ENCODE measurements around the gene LMTK2. TPM values are rescaled to one million over a fixed set of nuclear protein-coding genes. Genes with fewer than 3 reads are reported as not detected.

Gene LMTK2
- total RNA-seq, 1 experiment from 2014 or later = 17.8 TPM

GRCh38 chr7:98216941-98217622 is 110.4 kb downstream of the LMTK2 start:
- CTCF ChIA-PET = no interaction called here
- no peak for TF ChIP-seq FOSL1 (IDR thresholded peaks at IDR 0.05; ENCODE audit: low read depth)
- TF ChIP-seq POLR2A (IDR thresholded peaks at IDR 0.05; ENCODE audit: borderline replicate concordance, extremely low read depth, insufficient read depth, insufficient read length) = no peak
- no peak for TF ChIP-seq EZH2phosphoT487 (IDR thresholded peaks at IDR 0.05; ENCODE audit: borderline replicate concordance)
- no peak for TF ChIP-seq TCF7L2 (IDR thresholded peaks at IDR 0.05; ENCODE audit: borderline replicate concordance, extremely low read depth, insufficient read depth, insufficient read length)
- no peak for DNase-seq (ENCODE audit: low read depth, low spot score)
- Histone ChIP-seq H3K9ac (ENCODE audit: low read length) (no peak overlapping the region), H3K4me1 (ENCODE audit: control insufficient read depth in 1 of 2, insufficient read depth in 2 of 2, low read length in 2 of 2) (0 out of 4 replicates have a peak, but pooled peaks cover 0 to under 1% of the 10 kb centered on the region in 2 experiments), H3K9me3 (ENCODE audit: control insufficient read depth in 1 of 2, insufficient read depth in 1 of 2, low read depth in 1 of 2, low read length in 2 of 2) (no peaks in the 10 kb centered on the region), H3K4me3 (replicated peaks in 1 of 2; ENCODE audit: low read depth in 1 of 2, low read length in 2 of 2) (no peak overlapping the region), H3K9me2 (ENCODE audit: insufficient read depth) (no peaks in the 10 kb centered on the region), H3K36me3 (ENCODE audit: control insufficient read depth in 1 of 2, insufficient read depth in 2 of 2, low read length in 2 of 2) (no peaks in the 10 kb centered on the region), H2AFZ (ENCODE audit: low read depth, low read length, poor library complexity, severe bottlenecking) (no peak overlapping the region), H3K27ac (ENCODE audit: low read depth, low read length) (no peak overlapping the region), H3K27me3 (ENCODE audit: insufficient read depth, low read length) (no peaks in the 10 kb centered on the region), H3K4me2 (ENCODE audit: low read length) (no peak overlapping the region), H4K20me1 (ENCODE audit: insufficient read depth) (no peaks in the 10 kb centered on the region), H3K79me2 (ENCODE audit: insufficient read depth, low read length) (no peaks in the 10 kb centered on the region)
- intact Hi-C loops (cut with micrococcal nuclease) = no loop called here
- no peak for ATAC-seq
- POLR2A ChIA-PET = no interaction called here
- BruUV-seq (replicated peaks) = no TSS peak
- RAD21 ChIA-PET (ENCODE audit: low non-redundant PET in 1 of 2, low total read pairs in 2 of 2, uncharacterized antibody in 2 of 2, unreplicated experiment in 2 of 2) = no interaction called here

GRCh38 chr7:98217623-98218582 is 111.2 kb downstream of the LMTK2 start:
- Histone ChIP-seq H3K27ac (ENCODE audit: low read depth, low read length) (no peak overlapping the region), H3K4me1 (ENCODE audit: control insufficient read depth in 1 of 2, insufficient read depth in 2 of 2, low read length in 2 of 2) (no peaks in the 10 kb centered on the region), H3K9me2 (ENCODE audit: insufficient read depth) (no peaks in the 10 kb centered on the region), H3K27me3 (ENCODE audit: insufficient read depth, low read length) (no peaks in the 10 kb centered on the region), H3K36me3 (ENCODE audit: control insufficient read depth in 1 of 2, insufficient read depth in 2 of 2, low read length in 2 of 2) (no peaks in the 10 kb centered on the region), H4K20me1 (ENCODE audit: insufficient read depth) (no peaks in the 10 kb centered on the region), H3K4me2 (ENCODE audit: low read length) (no peak overlapping the region), H3K9me3 (ENCODE audit: control insufficient read depth in 1 of 2, insufficient read depth in 1 of 2, low read depth in 1 of 2, low read length in 2 of 2) (no peaks in the 10 kb centered on the region), H3K4me3 (replicated peaks in 1 of 2; ENCODE audit: low read depth in 1 of 2, low read length in 2 of 2) (no peak overlapping the region), H3K9ac (ENCODE audit: low read length) (no peak overlapping the region), H3K79me2 (ENCODE audit: insufficient read depth, low read length) (no peaks in the 10 kb centered on the region), H2AFZ (ENCODE audit: low read depth, low read length, poor library complexity, severe bottlenecking) (no peak overlapping the region)
- no peak for ATAC-seq
- ChIA-PET POLR2A (no interaction called here), RAD21 (ENCODE audit: low non-redundant PET in 1 of 2, low total read pairs in 2 of 2, uncharacterized antibody in 2 of 2, unreplicated experiment in 2 of 2) (no interaction called here), CTCF (no interaction called here)
- DNase-seq (ENCODE audit: low read depth, low spot score) = no peak
- TF ChIP-seq REST (IDR thresholded peaks at IDR 0.05; ENCODE audit: low read depth) = no peak
- no peak for TF ChIP-seq SP1 (IDR thresholded peaks at IDR 0.05; ENCODE audit: low read depth)
- TF ChIP-seq SRF (IDR thresholded peaks at IDR 0.05; ENCODE audit: low read depth) = no peak
- TF ChIP-seq EGR1 (IDR thresholded peaks at IDR 0.05; ENCODE audit: low read depth) = no peak
- TF ChIP-seq POLR2AphosphoS5 (IDR thresholded peaks at IDR 0.05; ENCODE audit: low read depth, low read length) = no peak
- no peak for TF ChIP-seq ZBTB33 (IDR thresholded peaks at IDR 0.05; ENCODE audit: extremely low read depth, insufficient replicate concordance, low read length)
- intact Hi-C loops (cut with micrococcal nuclease) = no loop called here
- BruUV-seq (replicated peaks) = no TSS peak

Data from HCT116 (cell line).